ENCODE measurements around the gene ITGA11.

- no peak for TF ChIP-seq POLR2A (IDR thresholded peaks at IDR 0.05)
- TF ChIP-seq CTCF (IDR thresholded peaks at IDR 0.05) = no peak
These were observed at the start of gene ITGA11 for GRCh38 chr15:68431792-68432401.

Data from suprapubic skin (tissue), 3 donors.